Osteoblast (primary cell): ENCODE measurements around the gene GARRE1. TPM values are rescaled to one million over a fixed set of nuclear protein-coding genes. Genes with fewer than 3 reads are reported as not detected.
"Not testable (repeated sequence)": the region's sequence is repeated elsewhere in the genome, so short reads cannot be mapped to it uniquely, and the experiment has no call there.

Experiments used
- DNase-seq: peaks from one replicate; pipeline ENCODE4 v3.0.0; 2011; ENCODE audit warnings: low spot score, mixed read lengths; ENCODE audit not compliant: insufficient read length; ENCODE audit errors: missing footprints
- H2AFZ ChIP-seq: 2 replicates; pipeline ENCODE4 v1.6.0; 2011; ENCODE audit warnings: mild to moderate bottlenecking, low read length
- H3K27ac ChIP-seq: 2 replicates; pipeline ENCODE4 v1.5.1; 2011; ENCODE audit warnings: mild to moderate bottlenecking, low read depth, low read length, moderate library complexity
- H3K27me3 ChIP-seq: 2 replicates; pipeline ENCODE4 v1.6.0; 2012; ENCODE audit warnings: mild to moderate bottlenecking, control low read depth, inconsistent platforms, low read length, moderate library complexity; ENCODE audit not compliant: insufficient read depth
- H3K36me3 ChIP-seq: 2 replicates; pipeline ENCODE4 v1.5.1; 2011; ENCODE audit warnings: mild to moderate bottlenecking, low read length, control low read depth, moderate library complexity; ENCODE audit not compliant: insufficient read depth
- H3K4me1 ChIP-seq: 2 replicates; pipeline ENCODE4 v1.5.1; 2011; ENCODE audit warnings: mild to moderate bottlenecking, low read length, control low read depth, moderate library complexity; ENCODE audit not compliant: insufficient read depth
- H3K4me2 ChIP-seq: 2 replicates; pipeline ENCODE4 v1.6.0; 2011; ENCODE audit warnings: mild to moderate bottlenecking, low read length; ENCODE audit not compliant: insufficient read depth
- H3K4me3 ChIP-seq: fragments of 200-600 bp; sonication (generic); 3 replicates; pipeline ENCODE4 v1.5.1; 2012; ENCODE audit warnings: mild to moderate bottlenecking, low read length, inconsistent platforms; ENCODE audit not compliant: insufficient read depth
- H3K79me2 ChIP-seq: 2 replicates; pipeline ENCODE4 v1.6.0; 2012; ENCODE audit warnings: mild to moderate bottlenecking, low read length, control low read depth, inconsistent platforms; ENCODE audit not compliant: insufficient read depth
- H3K9me3 ChIP-seq: 2 replicates; pipeline ENCODE4 v1.5.1; 2011; ENCODE audit warnings: low read depth, low read length, control low read depth
- H4K20me1 ChIP-seq: 2 replicates; pipeline ENCODE4 v1.6.0; 2012; ENCODE audit warnings: mild to moderate bottlenecking, low read length, control low read depth; ENCODE audit not compliant: insufficient read depth
- total RNA-seq: library from RNA; depleted of rRNA; stranded (reverse); fragments of >200 nt; gene quantifications from 2 replicates; pipeline ENCODE4 v1.2.3, GENCODE V29; 2012
- TF ChIP-seq, protein P1 (sequence below): IDR thresholded peaks from 2 replicates; pipeline ENCODE4 v1.5.1; 2011; ENCODE audit warnings: mild to moderate bottlenecking, low read depth, low read length, moderate library complexity; ENCODE audit errors: extremely low read depth

The GARRE1 gene
- total RNA-seq, 1 donor: 25.0 TPM

DNA sequence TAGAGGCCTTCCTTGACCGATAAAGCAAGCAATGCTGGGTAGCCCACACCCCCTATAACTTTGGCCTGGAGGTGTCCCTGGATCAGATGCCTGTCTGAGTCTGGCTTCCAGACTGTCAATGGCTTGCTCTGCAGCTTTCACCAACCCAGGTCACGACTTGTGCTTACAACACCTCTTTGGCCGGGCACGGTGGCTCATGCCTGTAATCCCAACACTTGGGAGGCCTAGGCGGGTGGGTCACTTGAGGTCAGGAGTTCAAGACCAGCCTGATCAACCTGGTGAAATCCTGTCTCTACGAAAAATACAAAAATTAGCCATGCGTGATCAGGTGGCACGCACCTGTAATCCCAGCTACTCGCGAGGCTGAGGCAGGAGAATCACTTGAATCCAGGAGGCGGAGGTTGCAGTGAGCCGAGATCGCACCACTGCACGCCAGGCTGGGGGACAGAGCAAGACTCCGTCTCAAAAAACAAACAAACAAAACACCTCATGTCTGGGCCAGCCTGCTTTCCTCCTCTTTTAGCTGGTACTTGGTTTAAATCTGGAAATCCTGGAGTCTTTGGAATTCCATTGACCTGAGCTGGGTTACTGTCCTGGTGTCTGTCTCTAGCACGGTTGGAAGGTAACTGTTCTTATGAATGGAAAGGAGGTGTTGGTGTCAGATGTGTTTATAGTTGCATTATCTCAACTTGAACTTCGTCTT lies 10.3 kb upstream of the GARRE1 start:
- H3K27me3 ChIP-seq: no peaks in the 10 kb centered on the region
- H3K36me3 ChIP-seq: no peaks in the 10 kb centered on the region
- peaks cover 10% of the 10 kb centered on the region for H3K4me1 ChIP-seq
- TF ChIP-seq, protein P1, sequence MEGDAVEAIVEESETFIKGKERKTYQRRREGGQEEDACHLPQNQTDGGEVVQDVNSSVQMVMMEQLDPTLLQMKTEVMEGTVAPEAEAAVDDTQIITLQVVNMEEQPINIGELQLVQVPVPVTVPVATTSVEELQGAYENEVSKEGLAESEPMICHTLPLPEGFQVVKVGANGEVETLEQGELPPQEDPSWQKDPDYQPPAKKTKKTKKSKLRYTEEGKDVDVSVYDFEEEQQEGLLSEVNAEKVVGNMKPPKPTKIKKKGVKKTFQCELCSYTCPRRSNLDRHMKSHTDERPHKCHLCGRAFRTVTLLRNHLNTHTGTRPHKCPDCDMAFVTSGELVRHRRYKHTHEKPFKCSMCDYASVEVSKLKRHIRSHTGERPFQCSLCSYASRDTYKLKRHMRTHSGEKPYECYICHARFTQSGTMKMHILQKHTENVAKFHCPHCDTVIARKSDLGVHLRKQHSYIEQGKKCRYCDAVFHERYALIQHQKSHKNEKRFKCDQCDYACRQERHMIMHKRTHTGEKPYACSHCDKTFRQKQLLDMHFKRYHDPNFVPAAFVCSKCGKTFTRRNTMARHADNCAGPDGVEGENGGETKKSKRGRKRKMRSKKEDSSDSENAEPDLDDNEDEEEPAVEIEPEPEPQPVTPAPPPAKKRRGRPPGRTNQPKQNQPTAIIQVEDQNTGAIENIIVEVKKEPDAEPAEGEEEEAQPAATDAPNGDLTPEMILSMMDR: no peak
- H2AFZ ChIP-seq: no peak overlapping the region
- H3K4me3 ChIP-seq: no peak overlapping the region
- H3K79me2 ChIP-seq: no peaks in the 10 kb centered on the region
- H3K9me3 ChIP-seq: no peaks in the 10 kb centered on the region
- no peaks in the 10 kb centered on the region for H4K20me1 ChIP-seq
- DNase-seq: no peak
- H3K27ac ChIP-seq: no peak overlapping the region
- no peak overlapping the region for H3K4me2 ChIP-seq

DNA sequence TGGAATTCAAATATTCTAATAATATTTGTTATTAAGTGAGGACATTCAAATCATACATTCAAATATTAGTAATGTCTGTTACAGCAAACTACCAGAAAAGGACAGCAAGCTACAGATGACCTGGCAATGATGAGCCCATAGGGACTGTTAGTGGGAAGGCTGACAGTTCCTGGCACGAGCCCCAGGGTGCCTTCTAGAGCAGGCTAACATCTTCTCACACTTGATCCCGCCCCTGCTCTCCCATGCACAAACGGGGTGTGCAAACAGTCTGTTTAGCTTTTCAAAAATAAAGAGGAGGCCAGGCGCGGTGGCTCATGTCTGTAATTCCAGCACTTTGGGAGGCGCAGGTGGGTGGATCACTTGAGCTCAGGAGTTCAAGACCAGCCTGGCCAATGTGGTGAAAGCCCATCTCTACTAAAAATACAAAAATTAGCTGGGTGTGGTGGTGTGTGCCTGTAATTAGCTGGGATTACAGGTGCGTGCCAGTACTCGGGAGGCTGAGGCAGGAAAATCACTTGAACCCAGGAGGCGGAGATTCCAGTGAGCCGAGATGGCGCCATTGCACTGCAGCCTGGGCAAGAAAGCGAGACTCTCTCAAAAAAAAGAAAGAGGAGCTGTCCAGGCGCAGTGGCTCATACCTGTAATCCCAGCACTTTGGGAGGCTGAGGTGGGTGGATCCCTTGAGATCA lies 9.6 kb upstream of the GARRE1 start:
- Histone ChIP-seq H3K9me3 (no peaks in the 10 kb centered on the region), H3K27ac (no peak overlapping the region), H2AFZ (no peak overlapping the region), H3K4me2 (no peak overlapping the region), H3K4me3 (no peak overlapping the region), H3K27me3 (no peaks in the 10 kb centered on the region), H4K20me1 (no peaks in the 10 kb centered on the region), H3K36me3 (no peaks in the 10 kb centered on the region), H3K4me1 (peaks cover 10% of the 10 kb centered on the region), H3K79me2 (no peaks in the 10 kb centered on the region)
- TF ChIP-seq, protein P1: no peak
- no peak for DNase-seq

DNA sequence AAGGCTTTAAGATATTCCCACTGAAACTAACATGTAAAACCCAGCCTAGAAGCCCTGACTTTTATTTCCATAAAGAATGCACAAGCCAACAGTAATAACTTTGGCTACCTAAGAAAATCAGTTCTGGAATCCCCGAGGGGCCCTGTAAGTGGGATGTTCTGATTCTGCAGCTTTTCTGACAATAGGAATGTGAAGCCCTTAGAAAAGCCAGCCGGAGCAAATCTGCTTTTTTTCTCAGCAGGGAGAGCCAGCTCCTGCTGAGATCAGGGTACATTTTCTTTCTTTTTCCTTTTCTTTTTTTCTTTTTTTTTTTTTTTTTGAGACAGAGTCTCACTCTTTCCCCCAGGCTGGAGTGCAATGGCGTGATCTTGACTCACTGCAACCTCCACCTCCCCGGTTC lies 8.0 kb upstream of the GARRE1 start:
- Histone ChIP-seq H3K4me3 (no peak overlapping the region), H3K4me2 (no peak overlapping the region), H3K79me2 (no peaks in the 10 kb centered on the region), H4K20me1 (no peaks in the 10 kb centered on the region), H3K27me3 (no peaks in the 10 kb centered on the region), H3K36me3 (no peaks in the 10 kb centered on the region), H3K27ac (no peak overlapping the region), H2AFZ (no peak overlapping the region), H3K9me3 (no peaks in the 10 kb centered on the region), H3K4me1 (peaks cover 10% of the 10 kb centered on the region)
- TF ChIP-seq, protein P1: no peak
- no peak for DNase-seq

DNA sequence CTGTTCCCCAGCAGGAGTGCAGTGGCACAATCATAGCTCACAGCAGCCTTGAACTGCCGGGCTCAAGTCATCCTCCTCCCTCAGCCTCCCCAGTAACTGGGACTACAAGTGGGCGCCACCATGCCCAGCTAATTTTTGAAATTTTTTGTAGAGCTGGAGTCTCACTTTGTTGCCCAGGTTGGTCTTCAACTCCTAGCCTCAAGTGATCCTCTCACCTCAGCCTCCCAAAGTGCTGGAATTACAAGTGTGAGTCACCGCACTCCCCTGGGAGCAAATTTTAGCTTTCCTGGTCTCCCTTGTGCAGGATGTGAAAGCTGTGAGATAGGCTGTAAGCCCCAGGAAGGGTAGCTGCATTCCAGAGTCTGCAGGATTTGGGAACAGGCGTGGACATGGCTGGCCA lies 5.4 kb upstream of the GARRE1 start:
- Histone ChIP-seq H3K27ac (no peak overlapping the region), H4K20me1 (no peaks in the 10 kb centered on the region), H3K4me2 (no peak overlapping the region), H3K4me1 (peaks cover 12% of the 10 kb centered on the region), H3K9me3 (no peaks in the 10 kb centered on the region), H2AFZ (no peak overlapping the region), H3K4me3 (no peak overlapping the region), H3K79me2 (peaks cover 2% of the 10 kb centered on the region), H3K27me3 (no peaks in the 10 kb centered on the region), H3K36me3 (no peaks in the 10 kb centered on the region)
- no peak for DNase-seq
- TF ChIP-seq, protein P1: no peak

DNA sequence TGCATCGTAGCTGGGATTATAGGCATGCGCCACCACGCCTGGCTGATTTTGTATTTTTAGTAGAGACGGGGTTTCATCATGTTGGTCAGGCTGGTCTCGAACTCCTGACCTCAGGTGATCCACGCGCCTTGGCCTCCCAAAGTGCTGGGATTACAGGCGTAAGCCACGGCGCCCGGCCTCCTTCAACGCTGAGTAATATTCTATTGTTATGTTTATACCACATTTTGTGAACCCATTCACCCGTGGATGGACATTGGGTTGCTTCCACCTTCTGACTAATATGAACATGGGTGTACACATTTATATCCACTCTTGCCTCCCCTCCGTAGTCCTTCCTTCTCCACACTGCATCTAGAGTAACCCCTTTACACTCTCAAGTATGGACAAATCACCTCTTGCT lies 1.2 kb upstream of the GARRE1 start:
- Histone ChIP-seq H3K79me2 (peaks cover 40% of the 10 kb centered on the region), H3K4me1 (peaks cover 13% of the 10 kb centered on the region)
- not testable (repeated sequence) for H3K4me2 ChIP-seq, H3K27ac ChIP-seq, H3K27me3 ChIP-seq, H2AFZ ChIP-seq, H3K4me3 ChIP-seq, H3K36me3 ChIP-seq, H3K9me3 ChIP-seq, H4K20me1 ChIP-seq, DNase-seq

DNA sequence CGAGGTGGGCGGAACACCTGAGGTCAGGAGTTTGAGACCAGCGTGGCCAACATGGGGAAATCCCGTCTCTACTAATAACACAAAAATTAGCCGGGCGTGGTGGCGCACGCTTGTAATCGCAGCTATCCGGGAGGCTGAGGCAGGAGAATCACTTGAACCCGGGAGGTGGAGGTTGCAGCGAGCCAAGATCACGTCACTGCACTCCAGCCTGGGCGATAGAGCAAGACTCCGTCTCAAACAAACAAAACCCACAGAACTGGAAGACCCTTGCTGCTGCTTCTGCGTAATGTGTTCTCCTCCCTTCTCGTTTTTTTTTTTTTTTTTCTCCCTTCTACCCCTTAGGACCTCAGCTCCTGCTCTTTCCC lies 691 bp upstream of the GARRE1 start:
- H3K79me2 ChIP-seq: peaks cover 44% of the 10 kb centered on the region
- not testable (repeated sequence) for H3K36me3 ChIP-seq, H3K9me3 ChIP-seq, DNase-seq, H3K27me3 ChIP-seq, H4K20me1 ChIP-seq
- H2AFZ ChIP-seq: peak overlapping the region; percentile 81
- peak overlapping the region; percentile 90 for H3K4me2 ChIP-seq
- H3K27ac ChIP-seq: peak overlapping the region; percentile 70
- peak overlapping the region; percentile 87 for H3K4me3 ChIP-seq
- peaks cover 13% of the 10 kb centered on the region for H3K4me1 ChIP-seq
